ENCODE data around the gene SAE1.

- TF ChIP-seq CTCF (IDR thresholded peaks at IDR 0.05): no peak
- TF ChIP-seq POLR2A (IDR thresholded peaks at IDR 0.05): no peak
These were observed 56.7 kb downstream of the SAE1 start for GRCh38 chr19:47187335-47187655.
